ENCODE data around the gene RNF123.

GRCh38 chr3:49718858-49719213, 29.5 kb downstream of the RNF123 start:
- TF ChIP-seq POLR2A (IDR thresholded peaks at IDR 0.05) (no peak), CTCF (IDR thresholded peaks at IDR 0.05) (no peak)
